Stimulated activated CD8-positive, alpha-beta memory T cell treated with anti-CD3 and anti-CD28 coated beads, Interleukin-7, amount 100 ng/mL, for 24 hours (primary cell): ENCODE data around the gene TMPRSS9.
"Not testable (repeated sequence)": the region's sequence is repeated elsewhere in the genome, so short reads cannot be mapped to it uniquely, and the experiment has no call there.

Experiments
- DNase-seq: peaks from one replicate; pipeline ENCODE4 v3.0.0-alpha.2; 2020; ENCODE audit warnings: low read depth

Gene TMPRSS9

GRCh38 chr19:2462635-2463421 lies 102.8 kb downstream of the TMPRSS9 start:
- DNase-seq = no peak

DNA sequence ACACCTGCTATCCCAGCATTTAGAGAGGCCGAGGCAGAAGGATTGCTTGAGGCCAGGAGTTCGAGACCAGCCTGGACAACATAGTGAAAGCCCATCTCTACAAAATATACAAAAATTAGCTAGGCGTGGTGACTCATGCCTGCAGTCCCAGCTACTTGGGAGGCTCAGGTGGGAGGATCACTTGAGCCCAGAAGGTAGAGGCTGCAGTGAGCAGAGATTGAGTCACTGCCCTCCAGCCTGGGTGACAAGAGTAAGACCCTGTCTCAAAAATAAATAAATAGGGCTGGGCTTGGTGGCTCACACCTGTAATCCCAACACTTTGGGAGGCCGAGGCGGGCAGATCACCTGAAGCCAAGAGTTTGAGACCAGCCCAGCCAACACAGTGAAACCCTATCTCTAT lies 103.6 kb downstream of the TMPRSS9 start:
- DNase-seq = not testable (repeated sequence)

- no peak for DNase-seq
These were observed 104.3 kb downstream of the TMPRSS9 start for GRCh38 chr19:2464389-2464788.

DNA sequence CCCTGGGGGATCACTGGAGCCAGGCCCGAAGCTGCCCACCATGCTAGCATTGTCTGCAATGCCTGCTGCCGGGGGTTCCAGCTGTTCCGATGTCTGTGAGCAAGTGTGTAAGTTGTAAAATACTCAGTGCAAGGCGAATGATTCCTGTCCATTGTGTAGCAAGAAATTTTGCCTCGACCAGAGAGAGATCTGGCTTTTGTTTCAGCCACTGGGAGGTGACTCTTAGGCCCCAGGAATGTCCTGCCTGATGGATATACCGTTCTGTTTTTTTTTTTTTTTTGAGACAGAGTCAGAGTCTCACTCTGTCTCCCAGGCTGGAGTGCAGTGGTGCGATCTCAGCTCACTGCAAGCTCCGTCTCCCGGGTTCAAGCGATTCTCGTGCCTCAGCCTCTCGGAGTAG lies 108.5 kb downstream of the TMPRSS9 start:
- DNase-seq = no peak

DNA sequence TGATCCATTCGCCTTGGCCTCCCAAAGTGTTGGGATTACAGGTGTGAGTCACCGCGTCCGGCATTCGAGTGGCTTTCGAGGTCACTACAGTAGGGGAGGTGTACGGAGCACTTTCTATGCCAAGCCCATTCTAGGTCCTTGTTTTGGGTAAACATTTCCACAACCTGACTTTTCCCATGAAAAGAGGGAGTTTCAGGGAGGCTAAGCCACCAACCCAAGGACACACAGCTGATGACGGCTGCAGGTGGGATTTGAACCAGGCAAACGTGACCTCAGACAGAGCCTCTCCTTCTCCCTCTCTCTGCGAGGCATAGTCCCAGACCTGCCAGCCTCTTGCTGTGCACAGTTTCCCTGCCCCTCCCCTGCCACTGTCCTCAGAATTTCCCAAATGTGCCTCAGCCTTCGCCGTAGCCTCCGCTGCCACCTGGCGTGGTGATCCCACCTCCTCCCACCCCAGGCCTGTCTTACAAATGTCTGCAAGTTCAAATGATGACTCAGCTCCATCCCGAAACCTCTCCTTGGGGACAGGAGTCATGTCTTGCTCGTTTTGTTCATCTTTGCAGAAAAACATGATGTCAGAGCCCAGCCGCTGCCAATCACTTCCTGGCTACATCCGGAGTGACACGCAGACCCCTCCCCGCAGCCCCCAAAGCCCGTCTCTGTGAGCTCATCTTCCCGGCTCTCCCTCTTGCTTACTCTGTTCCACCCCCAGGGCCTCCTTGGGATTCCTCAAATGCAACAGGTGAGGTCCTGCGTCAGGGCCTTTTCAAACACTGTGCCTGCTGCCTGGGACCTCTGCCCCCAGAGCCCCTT lies 109.2 kb downstream of the TMPRSS9 start:
- DNase-seq = no peak

GRCh38 chr19:2469915-2470200 lies 109.8 kb downstream of the TMPRSS9 start:
- not testable (repeated sequence) for DNase-seq

GRCh38 chr19:2474232-2475017 lies 114.4 kb downstream of the TMPRSS9 start:
- peak; percentile 79 for DNase-seq

- no peak for DNase-seq
These were observed 115.1 kb downstream of the TMPRSS9 start for GRCh38 chr19:2475018-2475701.
